Right lobe of liver (tissue), 4 donors: ENCODE results near the gene COX6A2.

ENCODE experiments used
- CTCF ChIP-seq, 4 donors: fragments of 200-600 bp in 3 of 4; fragments of 450-650 bp in 1 of 4; IDR thresholded peaks; one replicate each; pipeline versions ENCODE4 v1.5.1 to v1.8.0; 2016 to 2022; ENCODE audit warnings: antibody characterized with exemption in 4 of 4, mild to moderate bottlenecking in 2 of 4
- POLR2A ChIP-seq: fragments of 450-650 bp; IDR thresholded peaks from one replicate; pipeline ENCODE4 v1.6.1; 2017; ENCODE audit warnings: antibody characterized with exemption, mild to moderate bottlenecking
- donor health status: DM: no; HTN: no; CAD: no.
- donor health status: DM: no; HTN: no; CAD: no.
- donor health status: DM: no; HTN: yes; CAD: no.

GRCh38 chr16:31475946-31476302 lies 47.8 kb upstream of the COX6A2 start:
- TF ChIP-seq CTCF (IDR thresholded peaks at IDR 0.05) = no peak
- no peak for TF ChIP-seq POLR2A
